Measurements from ENCODE around the gene ARHGEF40.
"Not testable (repeated sequence)": the region's sequence is repeated elsewhere in the genome, so short reads cannot be mapped to it uniquely, and the experiment has no call there.

ARHGEF40 gene

GRCh38 chr14:21039585-21040369 is 30.3 kb upstream of the ARHGEF40 start:
- DNase-seq (ENCODE audit: low read depth in 3 of 3, low spot score in 1 of 3) = no peak

- DNase-seq (ENCODE audit: low read depth in 3 of 3, low spot score in 1 of 3) = no peak
Measured at GRCh38 chr14:21040370-21040925, 29.7 kb upstream of the ARHGEF40 start.

GRCh38 chr14:21040941-21041340 is 29.2 kb upstream of the ARHGEF40 start:
- not testable (repeated sequence) for DNase-seq (ENCODE audit: low read depth in 3 of 3, low spot score in 1 of 3)

- DNase-seq (ENCODE audit: low read depth in 3 of 3, low spot score in 1 of 3) = no peak
Measured at GRCh38 chr14:21041676-21042433, 28.2 kb upstream of the ARHGEF40 start, which contains the start of gene RNASE7. TSS of gene RNASE7 (plus strand) at chr14:21042362. CDS start at chr14:21042993, 631 bp downstream.

DNA sequence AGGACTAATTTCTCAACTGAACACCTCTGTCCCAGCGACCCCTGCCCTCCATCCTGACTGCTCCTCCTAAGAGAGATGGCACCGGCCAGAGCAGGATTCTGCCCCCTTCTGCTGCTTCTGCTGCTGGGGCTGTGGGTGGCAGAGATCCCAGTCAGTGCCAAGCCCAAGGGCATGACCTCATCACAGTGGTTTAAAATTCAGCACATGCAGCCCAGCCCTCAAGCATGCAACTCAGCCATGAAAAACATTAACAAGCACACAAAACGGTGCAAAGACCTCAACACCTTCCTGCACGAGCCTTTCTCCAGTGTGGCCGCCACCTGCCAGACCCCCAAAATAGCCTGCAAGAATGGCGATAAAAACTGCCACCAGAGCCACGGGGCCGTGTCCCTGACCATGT is 27.2 kb upstream of the ARHGEF40 start:
- no peak for DNase-seq (ENCODE audit: low read depth in 3 of 3, low spot score in 1 of 3)

GRCh38 chr14:21043387-21043973 is 26.6 kb upstream of the ARHGEF40 start:
- DNase-seq (ENCODE audit: low read depth in 3 of 3, low spot score in 1 of 3) = no peak

- no peak for DNase-seq (ENCODE audit: low read depth in 3 of 3, low spot score in 1 of 3)
Measured at GRCh38 chr14:21043974-21044618, 26.0 kb upstream of the ARHGEF40 start.

DNA sequence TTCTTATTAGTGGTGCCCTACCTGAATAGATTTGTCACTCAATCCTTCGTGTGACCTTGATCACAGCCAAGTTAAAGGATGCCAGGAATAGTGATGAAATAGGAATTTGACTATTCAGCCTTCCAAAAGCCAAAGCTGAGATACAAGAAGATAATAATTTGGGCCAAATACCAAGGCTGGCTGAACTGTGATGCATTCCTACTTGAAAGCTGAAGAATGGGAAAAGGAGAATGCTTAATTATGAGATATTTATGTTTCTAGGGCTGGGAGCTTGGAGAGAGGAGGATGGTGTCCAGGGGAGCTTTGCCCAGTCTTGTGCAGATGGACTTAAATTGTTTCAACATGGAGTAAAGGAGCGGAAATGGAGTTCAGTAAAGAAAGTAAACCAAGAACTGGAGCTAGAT is 22.7 kb upstream of the ARHGEF40 start:
- DNase-seq (ENCODE audit: low read depth in 3 of 3, low spot score in 1 of 3) = no peak

DNA sequence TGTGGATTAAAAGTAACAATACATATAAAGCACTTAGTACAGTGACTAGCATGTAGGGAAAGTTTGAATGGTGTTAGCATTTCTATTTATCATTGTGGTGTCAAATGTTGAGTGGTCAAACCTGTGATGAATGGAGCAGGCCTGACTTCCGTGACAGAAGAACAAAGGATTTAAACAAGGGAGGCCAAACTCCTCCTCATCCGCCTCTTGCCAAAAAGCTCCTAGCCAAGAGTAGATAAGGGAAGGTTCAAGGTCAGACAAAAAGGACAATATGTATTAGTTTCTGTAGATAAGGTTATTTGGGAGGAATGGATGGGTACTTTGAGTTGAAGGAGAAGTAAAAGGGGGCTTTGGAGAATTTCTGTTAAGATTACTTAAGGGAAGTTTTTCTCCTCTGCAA is 21.5 kb upstream of the ARHGEF40 start:
- DNase-seq (ENCODE audit: low read depth in 3 of 3, low spot score in 1 of 3) = no peak

DNA sequence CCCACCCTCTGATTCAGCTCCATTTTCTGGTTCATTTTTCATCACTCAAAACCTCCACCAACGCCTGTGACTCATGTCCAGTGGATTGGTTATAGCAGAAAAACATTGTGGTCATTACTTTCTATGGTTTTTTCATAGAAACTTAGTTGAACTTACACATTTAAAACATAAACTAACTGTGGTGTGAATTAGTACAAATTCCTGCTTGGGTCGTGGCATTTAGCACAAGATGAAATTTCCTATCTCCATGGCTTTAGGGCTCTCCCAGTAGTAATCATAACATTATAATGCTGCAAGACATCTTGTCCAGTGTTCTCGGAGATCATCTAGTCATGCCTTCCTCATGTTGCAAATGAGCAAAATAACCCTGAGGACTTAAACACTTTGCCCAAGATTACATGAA is 20.8 kb upstream of the ARHGEF40 start:
- no peak for DNase-seq (ENCODE audit: low read depth in 3 of 3, low spot score in 1 of 3)

DNA sequence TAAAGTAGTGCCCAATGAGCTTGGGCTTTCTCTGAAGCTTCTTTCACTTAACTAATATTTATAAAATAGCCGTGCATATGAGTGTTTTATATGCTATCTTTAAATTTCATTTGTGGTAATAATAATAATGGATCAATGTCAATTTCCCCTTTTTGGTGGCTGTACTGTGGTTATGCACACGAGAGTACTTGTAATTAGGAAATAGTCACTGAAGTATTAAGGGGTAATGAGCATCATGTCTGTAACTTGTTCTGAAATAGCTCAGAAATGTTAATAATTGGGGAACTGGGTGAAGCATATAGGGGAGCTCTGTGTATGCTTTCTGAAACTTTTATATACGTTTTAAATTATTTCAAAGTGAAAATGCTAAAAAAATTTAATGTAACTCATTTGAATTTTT is 19.5 kb upstream of the ARHGEF40 start:
- DNase-seq (ENCODE audit: low read depth in 3 of 3, low spot score in 1 of 3) = no peak

- DNase-seq (ENCODE audit: low read depth in 3 of 3, low spot score in 1 of 3) = no peak
Measured at GRCh38 chr14:21053184-21054122, 16.7 kb upstream of the ARHGEF40 start.

DNA sequence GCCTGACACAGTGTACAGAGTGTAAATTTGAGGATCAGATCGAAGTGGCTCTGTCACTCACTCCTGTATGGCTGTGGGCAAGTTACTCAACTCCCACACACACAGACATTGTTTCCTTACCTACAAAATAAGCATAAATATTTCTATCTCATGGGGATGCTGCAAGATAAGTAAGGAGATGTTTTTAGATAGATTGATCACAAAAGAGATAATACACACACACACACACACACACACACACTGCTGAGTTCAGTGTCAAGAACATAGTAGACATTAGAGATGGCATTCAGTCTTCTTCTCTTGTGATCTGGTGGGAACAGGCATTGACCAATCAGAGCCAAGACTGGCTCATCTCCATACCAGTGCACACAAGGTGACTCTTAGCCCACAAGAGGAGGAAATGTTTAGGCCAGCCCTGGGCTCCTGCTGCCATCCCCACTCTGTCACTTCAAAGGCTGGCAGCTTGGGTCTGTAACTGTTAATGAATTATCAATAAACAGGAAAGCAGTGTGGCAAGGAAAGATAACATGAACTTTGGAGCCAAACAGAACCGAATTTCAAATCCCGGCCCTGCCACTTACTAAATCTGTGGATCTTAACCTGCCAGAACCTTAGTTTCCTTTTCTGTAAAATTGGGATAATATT is 15.9 kb upstream of the ARHGEF40 start:
- DNase-seq (ENCODE audit: low read depth in 3 of 3, low spot score in 1 of 3) = no peak

GRCh38 chr14:21054768-21055145 is 15.3 kb upstream of the ARHGEF40 start:
- DNase-seq (ENCODE audit: low read depth in 3 of 3, low spot score in 1 of 3) = no peak

- no peak for DNase-seq (ENCODE audit: low read depth in 3 of 3, low spot score in 1 of 3)
Measured at GRCh38 chr14:21055432-21056117, 14.5 kb upstream of the ARHGEF40 start.

GRCh38 chr14:21056520-21057163 is 13.5 kb upstream of the ARHGEF40 start:
- DNase-seq (ENCODE audit: low read depth in 3 of 3, low spot score in 1 of 3) = no peak

GRCh38 chr14:21057803-21058675 is 12.1 kb upstream of the ARHGEF40 start, which contains the start of gene RNASE8:
TSS of gene RNASE8 (plus strand) at chr14:21057822. CDS start at chr14:21057893, 71 bp downstream.
- no peak for DNase-seq (ENCODE audit: low read depth in 3 of 3, low spot score in 1 of 3)

Data from stimulated activated CD4-positive, alpha-beta T cell treated with anti-CD3 and anti-CD28 coated beads, TNF-alpha, amount 100 ng/mL, for 1 hour (primary cell).